CD4-positive, alpha-beta T cell treated with Interleukin-4 for 4 hours (primary cell): ENCODE data around the gene LRRC75A.
"Not testable (repeated sequence)": the region's sequence is repeated elsewhere in the genome, so short reads cannot be mapped to it uniquely, and the experiment has no call there.

Experiments
- DNase-seq: peaks from one replicate; pipeline ENCODE4 v3.0.0-alpha.2; 2020

Gene LRRC75A

DNA sequence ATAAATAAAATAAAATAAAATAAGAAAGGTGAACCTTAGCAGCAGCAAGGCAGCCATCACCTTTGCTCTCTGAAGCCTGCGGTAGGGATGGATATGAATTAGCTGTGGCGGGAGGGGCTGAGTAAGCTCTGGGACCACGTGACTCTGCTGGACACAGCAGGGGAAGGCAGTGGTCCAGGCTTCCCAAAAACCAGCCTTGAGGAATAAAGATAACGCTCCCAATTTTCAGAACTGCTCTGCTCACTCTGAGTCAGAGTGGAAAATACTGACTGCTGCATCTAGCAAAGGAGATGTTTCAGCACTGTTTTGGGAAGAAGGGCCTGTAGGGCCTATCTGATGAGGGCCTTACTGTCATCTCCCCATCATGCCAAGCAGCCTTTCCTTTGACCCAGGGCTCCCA is 96.1 kb downstream of the LRRC75A start:
- not testable (repeated sequence) for DNase-seq

DNA sequence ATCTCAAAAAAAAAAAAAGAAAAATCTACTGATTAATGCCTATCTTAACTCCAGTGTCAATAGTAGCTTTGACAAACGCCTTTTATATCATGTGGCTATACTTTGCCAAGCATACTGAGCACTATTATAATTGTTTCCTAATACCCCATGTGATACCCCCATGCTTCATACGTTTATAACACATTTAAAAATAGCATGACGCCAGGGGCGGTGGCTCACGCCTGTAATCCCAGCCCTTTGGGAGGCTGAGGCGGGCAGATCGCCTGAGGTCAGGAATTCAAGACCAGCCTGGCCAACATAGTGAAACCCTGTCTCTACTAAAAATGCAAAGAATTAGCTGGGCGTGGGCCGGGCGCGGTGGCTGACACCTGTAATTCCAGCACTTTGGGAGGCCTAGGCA is 99.5 kb downstream of the LRRC75A start:
- DNase-seq = not testable (repeated sequence)
